Neuronal stem cell (in vitro differentiated cells): ENCODE data around the gene CGB8.
"Not testable (repeated sequence)": the region's sequence is repeated elsewhere in the genome, so short reads cannot be mapped to it uniquely, and the experiment has no call there.

Experiments
- DNase-seq: peaks from one replicate; pipeline ENCODE4 v3.0.0-alpha.2; 2013; ENCODE audit warnings: low spot score
- H2AFZ ChIP-seq: one replicate; pipeline ENCODE4 v1.6.1; 2013; ENCODE audit warnings: mild to moderate bottlenecking, low read length, inconsistent platforms
- H2AK5ac ChIP-seq: 2 replicates; pipeline ENCODE4 v1.6.1; 2013; ENCODE audit warnings: low read depth, mild to moderate bottlenecking, inconsistent platforms, low read length, moderate library complexity, mixed read lengths
- H2BK120ac ChIP-seq: 2 replicates; pipeline ENCODE4 v1.6.1; 2013; ENCODE audit warnings: low read depth, mild to moderate bottlenecking, inconsistent platforms, low read length, moderate library complexity, mixed read lengths
- H2BK12ac ChIP-seq: one replicate; pipeline ENCODE4 v1.6.1; 2013; ENCODE audit warnings: low read length, inconsistent platforms
- H2BK15ac ChIP-seq: 2 replicates; pipeline ENCODE4 v1.6.1; 2013; ENCODE audit warnings: mild to moderate bottlenecking, low read length, inconsistent platforms, mixed read lengths
- H2BK5ac ChIP-seq: one replicate; pipeline ENCODE4 v1.6.1; 2013; ENCODE audit warnings: inconsistent platforms, mild to moderate bottlenecking, low read length, moderate library complexity
- H3K14ac ChIP-seq: one replicate; pipeline ENCODE4 v1.6.1; 2013; ENCODE audit warnings: low read length, inconsistent platforms
- H3K18ac ChIP-seq: 2 replicates; pipeline ENCODE4 v1.6.1; 2013; ENCODE audit warnings: low read length, inconsistent platforms
- H3K23ac ChIP-seq: 2 replicates; pipeline ENCODE4 v1.6.1; 2013; ENCODE audit warnings: low read depth, mild to moderate bottlenecking, mixed read lengths, low read length, inconsistent platforms; ENCODE audit not compliant: poor library complexity
- H3K27ac ChIP-seq: replicated peaks from 3 replicates; pipeline ENCODE4 v1.5.1; 2013; ENCODE audit warnings: low read length, inconsistent platforms
- H3K27me3 ChIP-seq, 3 experiments: 2 replicates each; pipeline ENCODE4 v1.6.1; 2013; ENCODE audit warnings: low read length in 3 of 3, mild to moderate bottlenecking in 2 of 3, inconsistent platforms in 1 of 3, low read depth in 1 of 3, mixed read lengths in 1 of 3, moderate library complexity in 1 of 3; ENCODE audit not compliant: control insufficient read depth in 3 of 3, insufficient read depth in 3 of 3
- H3K36me3 ChIP-seq, 2 donors: replicated peaks in 1 of 2; 2 replicates each; pipeline ENCODE4 v1.6.1; 2013; ENCODE audit warnings: low read length in 2 of 2; ENCODE audit not compliant: control insufficient read depth in 2 of 2, insufficient read depth in 2 of 2
- H3K4ac ChIP-seq: 2 replicates; pipeline ENCODE4 v1.6.1; 2013; ENCODE audit warnings: inconsistent platforms, mild to moderate bottlenecking, low read length, moderate library complexity
- H3K4me1 ChIP-seq, 2 donors: 1 replicate in 1 of 2; 2 replicates in 1 of 2; pipeline ENCODE4 v1.6.1; 2013; ENCODE audit warnings: low read length in 2 of 2, low read depth in 1 of 2; ENCODE audit not compliant: control insufficient read depth in 2 of 2, insufficient read depth in 1 of 2
- H3K4me2 ChIP-seq: one replicate; pipeline ENCODE4 v1.6.1; 2013; ENCODE audit warnings: mild to moderate bottlenecking, low read length, inconsistent platforms; ENCODE audit not compliant: insufficient read depth, poor library complexity, severe bottlenecking
- H3K4me3 ChIP-seq, 2 donors: 2 replicates each; pipeline ENCODE4 v1.5.1; 2013; ENCODE audit warnings: low read length in 2 of 2, mild to moderate bottlenecking in 2 of 2, inconsistent platforms in 1 of 2, moderate library complexity in 1 of 2
- H3K79me1 ChIP-seq: one replicate; pipeline ENCODE4 v1.6.1; 2013; ENCODE audit warnings: low read depth, mild to moderate bottlenecking, inconsistent platforms, low read length, moderate library complexity
- H3K9ac ChIP-seq: one replicate; pipeline ENCODE4 v1.6.1; 2013; ENCODE audit warnings: mild to moderate bottlenecking, low read depth, low read length, inconsistent platforms; ENCODE audit not compliant: poor library complexity
- H3K9me3 ChIP-seq, 2 donors: replicated peaks in 1 of 2; 2 replicates each; pipeline versions ENCODE3 to v1.6.1; 2013; ENCODE audit warnings: low read length in 2 of 2, mild to moderate bottlenecking in 2 of 2, inconsistent platforms in 1 of 2, low read depth in 1 of 2, mixed read lengths in 1 of 2, moderate library complexity in 1 of 2; ENCODE audit not compliant: control insufficient read depth in 2 of 2, insufficient read depth in 1 of 2
- H4K8ac ChIP-seq: one replicate; pipeline ENCODE4 v1.6.1; 2013; ENCODE audit warnings: low read depth, mild to moderate bottlenecking, inconsistent platforms, low read length, moderate library complexity
- H4K91ac ChIP-seq: one replicate; pipeline ENCODE4 v1.6.1; 2013; ENCODE audit warnings: low read length, low read depth, mild to moderate bottlenecking, inconsistent platforms; ENCODE audit not compliant: poor library complexity
- WGBS, 2 donors: extraction: QIAGEN DNeasy Blood & Tissue Kit; methylation state at CpG; one replicate each; pipeline ENCODE4 v1.1.7; 2013; ENCODE audit warnings: missing lambda C conversion rate in 2 of 2, mixed read lengths in 1 of 2; ENCODE audit not compliant: insufficient read length in 2 of 2, insufficient replicate concordance in 1 of 2; ENCODE audit errors: extremely low coverage in 2 of 2; 5-methylcytosine and 5-hydroxymethylcytosine counted together

The CGB8 gene

GRCh38 chr19:49042666-49043065 is 6.2 kb downstream of the CGB8 start:
- H2BK12ac ChIP-seq, H3K27ac ChIP-seq, H3K4me2 ChIP-seq, H3K27me3 ChIP-seq, H3K79me1 ChIP-seq, H3K23ac ChIP-seq, H2BK120ac ChIP-seq, H3K14ac ChIP-seq, H2BK5ac ChIP-seq, H3K4me3 ChIP-seq, H3K9me3 ChIP-seq, H2AFZ ChIP-seq, H4K91ac ChIP-seq, H4K8ac ChIP-seq, H3K9ac ChIP-seq, H3K4ac ChIP-seq, H2AK5ac ChIP-seq, H2BK15ac ChIP-seq, DNase-seq, H3K18ac ChIP-seq, H3K36me3 ChIP-seq, H3K4me1 ChIP-seq: not testable (repeated sequence)
- no CpG with 5 or more reads among the region's 4 CpGs for WGBS, 2 donors

DNA sequence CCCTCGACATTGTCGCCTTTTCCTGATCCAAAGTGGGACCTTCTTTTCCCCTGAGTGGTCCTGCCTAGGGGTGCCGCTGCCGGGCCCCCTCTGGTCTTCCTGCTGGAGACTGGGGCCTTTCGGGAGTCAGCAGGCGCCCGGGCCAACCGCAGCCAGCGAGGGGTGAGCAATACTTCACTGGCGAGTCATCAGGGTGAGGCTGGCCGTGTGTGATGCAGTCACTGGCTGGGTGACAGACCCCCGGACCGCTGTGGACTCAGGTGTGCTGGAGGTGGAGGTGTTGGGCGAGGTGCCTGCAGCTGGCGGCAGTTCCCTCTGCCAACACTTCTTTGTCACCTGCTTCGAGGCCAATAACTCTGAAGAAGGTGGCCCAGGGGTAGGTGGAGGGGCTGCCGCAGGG is 6.7 kb downstream of the CGB8 start:
- Histone ChIP-seq H3K18ac (no peak overlapping the region), H3K79me1 (no peaks in the 10 kb centered on the region), H3K23ac (no peak overlapping the region), H4K8ac (no peak overlapping the region), H3K4ac (no peak overlapping the region), H3K27ac (no peak overlapping the region), H2AFZ (no peak overlapping the region), H2BK5ac (no peak overlapping the region), H3K27me3 (no peaks in the 10 kb centered on the region), H3K4me1 (no peaks in the 10 kb centered on the region), H3K9me3 (no peaks in the 10 kb centered on the region), H2BK12ac (no peak overlapping the region), H3K14ac (no peak overlapping the region), H3K9ac (no peak overlapping the region), H3K4me3 (no peak overlapping the region), H3K36me3 (no peaks in the 10 kb centered on the region), H4K91ac (no peak overlapping the region), H2BK120ac (no peak overlapping the region), H2BK15ac (no peak overlapping the region), H2AK5ac (no peak overlapping the region), H3K4me2 (no peak overlapping the region)
- no peak for DNase-seq
- WGBS, 2 donors, result no CpG with 5 or more reads among the region's 17 CpGs

- H3K9me3 ChIP-seq, result not testable (repeated sequence)
Observed at GRCh38 chr19:49039736-49040135, 9.2 kb downstream of the CGB8 start.

GRCh38 chr19:49038557-49039276 is 10.2 kb downstream of the CGB8 start:
- H3K4me2 ChIP-seq, H3K4ac ChIP-seq, H4K8ac ChIP-seq, H2BK15ac ChIP-seq, H3K14ac ChIP-seq, H4K91ac ChIP-seq, H2AK5ac ChIP-seq, H2AFZ ChIP-seq, H3K4me1 ChIP-seq, H3K27ac ChIP-seq, H3K9ac ChIP-seq, H3K79me1 ChIP-seq, H2BK12ac ChIP-seq, H3K27me3 ChIP-seq, H3K9me3 ChIP-seq, H3K18ac ChIP-seq, H3K23ac ChIP-seq, H2BK5ac ChIP-seq, H3K36me3 ChIP-seq, H2BK120ac ChIP-seq, H3K4me3 ChIP-seq, DNase-seq: not testable (repeated sequence)
- no CpG with 5 or more reads among the region's 26 CpGs for WGBS, 2 donors

More at GRCh38 chr19:49039736-49040135, 9.2 kb downstream of the CGB8 start:
- H4K91ac ChIP-seq, H4K8ac ChIP-seq, H3K4ac ChIP-seq, H3K23ac ChIP-seq, H3K9ac ChIP-seq, H3K18ac ChIP-seq, H2AK5ac ChIP-seq, H2BK12ac ChIP-seq, H3K14ac ChIP-seq, H3K79me1 ChIP-seq, H2BK15ac ChIP-seq, H3K27ac ChIP-seq, DNase-seq, H3K36me3 ChIP-seq, H2BK5ac ChIP-seq, H2AFZ ChIP-seq, H3K4me2 ChIP-seq, H3K27me3 ChIP-seq, H3K4me1 ChIP-seq, H2BK120ac ChIP-seq, H3K4me3 ChIP-seq: not testable (repeated sequence)
- WGBS, 2 donors, result no CpG with 5 or more reads among the region's 9 CpGs
